HepG2 (cell line): ENCODE results near the gene MAPK6. TPM values are rescaled to one million over a fixed set of nuclear protein-coding genes. Genes with fewer than 3 reads are reported as not detected.
A peak's percentile ranks its signal among the peaks of the same experiment; 100 is the strongest.

Experiments
- GPBP1L1 ChIP-seq: sonication (generic); formaldehyde crosslinking; IDR thresholded peaks from 2 replicates; pipeline ENCODE4 v1.5.0; 2020; ENCODE audit warnings: mild to moderate bottlenecking, missing genetic modification reagents
- NAIF1 ChIP-seq: sonication (generic); formaldehyde crosslinking; IDR thresholded peaks from 2 replicates; pipeline ENCODE4 v1.5.0; 2020; ENCODE audit warnings: mild to moderate bottlenecking, missing genetic modification reagents, borderline replicate concordance
- NR2F1 ChIP-seq, 2 experiments: fragments of 450-650 bp in 1 of 2; formaldehyde crosslinking in 1 of 2; IDR thresholded peaks; 2 replicates each; pipeline versions ENCODE4 v1.5.0 to v1.6.1; 2016 to 2020; ENCODE audit warnings: mild to moderate bottlenecking in 1 of 2, missing compliant biosample characterization in 1 of 2, missing genetic modification reagents in 1 of 2, moderate library complexity in 1 of 2
- RERE ChIP-seq: IDR thresholded peaks from 2 replicates; pipeline ENCODE4 v1.6.1; 2016; ENCODE audit warnings: low read depth, missing genetic modification reagents, missing compliant biosample characterization
- ZMYM2 ChIP-seq: sonication (generic); formaldehyde crosslinking; IDR thresholded peaks from 2 replicates; pipeline ENCODE4 v1.8.0; 2022; ENCODE audit warnings: mild to moderate bottlenecking, missing genetic modification reagents
- ZNF143 ChIP-seq: sonication (generic); formaldehyde crosslinking; IDR thresholded peaks from 2 replicates; pipeline ENCODE4 v1.4.0; 2020; ENCODE audit warnings: missing genetic modification reagents
- ZNF383 ChIP-seq: sonication (generic); formaldehyde crosslinking; IDR thresholded peaks from 2 replicates; pipeline ENCODE4 v1.4.0; 2020; ENCODE audit warnings: missing genetic modification reagents, mild to moderate bottlenecking, borderline replicate concordance
- ZNF441 ChIP-seq: sonication (generic); formaldehyde crosslinking; IDR thresholded peaks from 2 replicates; pipeline ENCODE4 v1.7.0; 2021; ENCODE audit warnings: missing genetic modification reagents, borderline replicate concordance
- polyA plus RNA-seq, 8 experiments: library from polyadenylated mRNA; depleted of rRNA in 3 of 8; stranded (reverse) in 7 of 8; unstranded in 1 of 8; fragments of >200 nt; fragmentation: Illumina TruSeq in 4 of 8; extraction: Trizol in 4 of 8; gene quantifications; 2 replicates each; pipeline versions ENCODE4 v1.2.1 to v1.2.3, GENCODE V29; 2011 to 2016; ENCODE audit warnings: low read depth in 4 of 8, missing spikeins in 1 of 8, mixed read lengths in 1 of 8; ENCODE audit not compliant: insufficient read depth in 1 of 8
- total RNA-seq, 5 experiments: library from RNA; depleted of rRNA; stranded (reverse); fragments of >200 nt; fragmentation: Illumina TruSeq; extraction: Trizol; gene quantifications; 2 replicates each; pipeline ENCODE4 v1.2.3, GENCODE V29; 2016; ENCODE audit warnings: low read depth in 1 of 5
- TF ChIP-seq, protein P1 (sequence below): sonication (generic); formaldehyde crosslinking; IDR thresholded peaks from 2 replicates; pipeline ENCODE4 v1.4.0; 2020; ENCODE audit warnings: mild to moderate bottlenecking, missing genetic modification reagents, borderline replicate concordance

The MAPK6 gene
- total and polyA plus RNA-seq, 2 of the 13 experiments (the other 11 are each of a cell fraction or from before 2014, with no cell fraction given): 89.5 to 99.7 TPM

GRCh38 chr15:52076889-52077781, 58.1 kb downstream of the MAPK6 start (continued):
- TF ChIP-seq, protein P1, sequence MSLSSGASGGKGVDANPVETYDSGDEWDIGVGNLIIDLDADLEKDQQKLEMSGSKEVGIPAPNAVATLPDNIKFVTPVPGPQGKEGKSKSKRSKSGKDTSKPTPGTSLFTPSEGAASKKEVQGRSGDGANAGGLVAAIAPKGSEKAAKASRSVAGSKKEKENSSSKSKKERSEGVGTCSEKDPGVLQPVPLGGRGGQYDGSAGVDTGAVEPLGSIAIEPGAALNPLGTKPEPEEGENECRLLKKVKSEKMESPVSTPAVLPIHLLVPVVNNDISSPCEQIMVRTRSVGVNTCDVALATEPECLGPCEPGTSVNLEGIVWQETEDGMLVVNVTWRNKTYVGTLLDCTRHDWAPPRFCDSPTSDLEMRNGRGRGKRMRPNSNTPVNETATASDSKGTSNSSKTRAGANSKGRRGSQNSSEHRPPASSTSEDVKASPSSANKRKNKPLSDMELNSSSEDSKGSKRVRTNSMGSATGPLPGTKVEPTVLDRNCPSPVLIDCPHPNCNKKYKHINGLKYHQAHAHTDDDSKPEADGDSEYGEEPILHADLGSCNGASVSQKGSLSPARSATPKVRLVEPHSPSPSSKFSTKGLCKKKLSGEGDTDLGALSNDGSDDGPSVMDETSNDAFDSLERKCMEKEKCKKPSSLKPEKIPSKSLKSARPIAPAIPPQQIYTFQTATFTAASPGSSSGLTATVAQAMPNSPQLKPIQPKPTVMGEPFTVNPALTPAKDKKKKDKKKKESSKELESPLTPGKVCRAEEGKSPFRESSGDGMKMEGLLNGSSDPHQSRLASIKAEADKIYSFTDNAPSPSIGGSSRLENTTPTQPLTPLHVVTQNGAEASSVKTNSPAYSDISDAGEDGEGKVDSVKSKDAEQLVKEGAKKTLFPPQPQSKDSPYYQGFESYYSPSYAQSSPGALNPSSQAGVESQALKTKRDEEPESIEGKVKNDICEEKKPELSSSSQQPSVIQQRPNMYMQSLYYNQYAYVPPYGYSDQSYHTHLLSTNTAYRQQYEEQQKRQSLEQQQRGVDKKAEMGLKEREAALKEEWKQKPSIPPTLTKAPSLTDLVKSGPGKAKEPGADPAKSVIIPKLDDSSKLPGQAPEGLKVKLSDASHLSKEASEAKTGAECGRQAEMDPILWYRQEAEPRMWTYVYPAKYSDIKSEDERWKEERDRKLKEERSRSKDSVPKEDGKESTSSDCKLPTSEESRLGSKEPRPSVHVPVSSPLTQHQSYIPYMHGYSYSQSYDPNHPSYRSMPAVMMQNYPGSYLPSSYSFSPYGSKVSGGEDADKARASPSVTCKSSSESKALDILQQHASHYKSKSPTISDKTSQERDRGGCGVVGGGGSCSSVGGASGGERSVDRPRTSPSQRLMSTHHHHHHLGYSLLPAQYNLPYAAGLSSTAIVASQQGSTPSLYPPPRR (CRISPR knock-in tag): no peak
- TF ChIP-seq ZNF143 (CRISPR knock-in tag) (no peak), GPBP1L1 (CRISPR knock-in tag) (no peak), NAIF1 (CRISPR knock-in tag) (no peak), ZNF441 (CRISPR knock-in tag) (peak; percentile 16; the same call in 1 of the 2 replicates), ZNF383 (CRISPR knock-in tag) (no peak), RERE (CRISPR knock-in tag) (no peak), NR2F1 (CRISPR knock-in tag; IDR thresholded peaks at IDR 0.05) (no peak), ZMYM2 (CRISPR knock-in tag) (no peak)
